Dedifferentiated amniotic fluid mesenchymal stem cell (primary cell): ENCODE results near the gene LAMB3.
"Not testable (repeated sequence)": the region's sequence is repeated elsewhere in the genome, so short reads cannot be mapped to it uniquely, and the experiment has no call there.

Experiments used
- DNase-seq: peaks from one replicate; pipeline ENCODE4 v3.0.0-alpha.2; 2016; ENCODE audit errors: extremely low spot score

Gene LAMB3

DNA sequence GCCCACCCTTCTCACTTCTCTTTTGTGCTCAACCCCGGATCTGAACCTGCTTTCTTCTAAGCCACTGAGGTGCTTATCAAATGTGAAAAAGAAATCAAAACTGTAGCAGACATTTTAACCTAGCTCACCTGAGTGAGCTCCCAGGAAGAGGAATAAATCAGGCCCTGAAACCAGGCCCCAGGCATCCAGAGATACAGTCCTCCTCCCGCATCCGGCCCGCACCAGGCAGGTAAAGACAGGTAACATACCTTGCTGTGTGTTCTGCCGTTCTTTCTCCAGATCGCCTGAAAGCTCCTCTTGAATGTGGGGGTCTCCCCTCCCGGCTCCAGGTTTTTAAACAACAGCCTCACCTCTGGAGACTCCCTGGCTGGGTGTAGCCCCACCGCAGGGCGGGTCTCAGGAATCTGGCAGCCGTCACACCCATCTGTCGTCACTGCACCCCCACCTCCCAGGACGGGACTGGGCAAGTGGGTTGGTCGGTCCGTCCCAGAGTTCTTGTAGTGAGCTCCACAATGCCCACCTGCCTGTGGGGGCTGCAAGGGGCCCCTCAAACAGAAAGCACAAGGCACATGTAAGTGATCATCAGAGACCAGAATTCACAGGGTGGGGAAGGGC, at the start of gene LAMB3:
TSS of gene LAMB3 (minus strand) at position 305 of the 615 bp plus-strand sequence. CDS start 1,481 bp downstream, outside the sequence.
- DNase-seq, result no peak

DNA sequence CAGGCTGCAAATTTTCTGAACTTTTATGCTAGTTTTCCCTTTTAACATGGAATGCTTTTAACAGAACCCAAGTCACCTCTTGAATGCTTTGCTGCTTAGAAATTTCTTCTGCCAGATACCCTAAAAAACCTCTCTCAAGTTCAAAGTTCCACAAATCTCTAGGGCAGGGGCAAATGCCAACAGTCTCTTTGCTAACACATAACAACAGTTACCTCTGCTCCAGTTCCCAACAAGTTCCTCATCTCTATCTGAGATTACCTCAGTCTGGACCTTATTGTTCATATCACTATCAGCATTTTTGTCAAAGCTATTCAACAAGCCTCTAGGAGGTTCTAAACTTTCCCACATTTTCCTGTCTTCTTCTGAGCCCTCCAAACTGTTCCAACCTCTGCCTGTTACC, 48.5 kb upstream of the LAMB3 start:
- DNase-seq, result not testable (repeated sequence)

DNA sequence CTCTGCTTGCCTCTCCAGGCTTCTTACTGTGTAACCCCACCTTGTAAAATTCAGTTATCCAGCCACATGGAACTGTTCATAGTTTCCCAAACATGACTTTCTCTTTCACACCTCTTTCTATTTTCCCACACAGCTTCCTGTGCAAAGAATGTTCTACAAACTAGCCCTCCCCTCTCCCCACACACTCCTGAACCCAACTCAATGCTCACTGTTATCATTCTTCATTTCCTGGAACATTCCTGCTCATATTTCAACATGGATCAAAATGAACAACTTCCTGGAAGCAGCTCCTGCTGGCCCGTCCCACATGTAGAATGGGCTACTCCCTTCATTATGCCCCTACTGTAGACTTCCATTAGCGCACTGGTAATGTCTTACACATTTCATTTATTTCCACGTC, 44.9 kb upstream of the LAMB3 start:
- DNase-seq, result no peak

DNA sequence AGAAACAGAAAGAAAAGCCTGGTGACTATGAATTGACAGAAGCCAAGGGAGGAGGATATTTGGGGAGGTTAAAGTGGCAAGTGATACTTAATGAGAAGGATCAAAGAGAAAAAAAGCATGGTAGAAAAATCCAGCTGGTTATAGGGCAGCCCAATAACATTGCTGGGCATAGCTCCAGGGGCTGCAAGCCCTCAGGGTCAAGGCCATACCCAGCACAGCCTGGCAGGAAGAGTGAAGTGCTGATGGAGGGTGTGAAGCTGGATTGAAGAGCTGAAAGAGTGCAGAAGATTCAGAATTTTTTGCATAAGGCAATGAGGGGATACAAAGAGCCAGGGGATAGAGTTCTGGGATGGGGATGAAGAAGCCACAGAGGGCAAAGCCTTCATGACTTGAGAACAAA, 44.4 kb upstream of the LAMB3 start:
- DNase-seq, result no peak

DNA sequence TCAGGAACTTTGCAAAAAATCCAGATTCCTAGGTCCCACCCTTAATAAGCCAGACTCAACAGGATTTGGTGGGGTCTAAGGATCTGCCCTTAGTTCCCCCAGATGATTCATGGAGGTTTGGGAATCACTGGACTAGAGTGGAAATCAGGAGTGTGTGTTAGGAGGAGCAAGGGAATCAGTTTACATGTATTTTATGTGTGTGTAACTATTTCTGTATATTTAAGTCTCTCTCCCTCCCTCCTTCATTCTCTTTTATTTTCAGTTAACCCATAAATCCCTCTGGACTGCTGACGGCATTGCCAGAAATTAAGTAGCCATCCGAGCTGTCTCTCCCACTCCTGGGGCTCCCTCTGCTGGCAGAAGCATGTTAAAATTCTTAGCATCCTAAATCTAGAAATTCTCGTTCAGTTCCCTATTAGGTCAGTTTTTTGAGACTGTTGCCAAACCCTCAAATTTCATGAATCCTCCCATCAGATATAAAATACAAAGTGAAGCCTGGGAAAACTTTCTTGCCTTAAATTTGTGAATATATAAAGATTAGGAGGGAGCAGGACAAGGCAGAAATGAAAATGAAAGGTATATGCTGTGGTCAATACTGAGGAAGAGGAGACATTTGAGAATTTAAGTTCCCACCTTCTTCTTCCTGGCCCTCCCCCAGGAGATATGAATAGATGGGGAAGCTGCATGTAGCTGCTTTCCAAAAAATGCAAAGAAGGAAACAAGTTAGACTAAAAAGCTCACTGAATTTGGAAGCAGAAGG, 40.7 kb upstream of the LAMB3 start:
- peak; percentile 91 for DNase-seq

DNA sequence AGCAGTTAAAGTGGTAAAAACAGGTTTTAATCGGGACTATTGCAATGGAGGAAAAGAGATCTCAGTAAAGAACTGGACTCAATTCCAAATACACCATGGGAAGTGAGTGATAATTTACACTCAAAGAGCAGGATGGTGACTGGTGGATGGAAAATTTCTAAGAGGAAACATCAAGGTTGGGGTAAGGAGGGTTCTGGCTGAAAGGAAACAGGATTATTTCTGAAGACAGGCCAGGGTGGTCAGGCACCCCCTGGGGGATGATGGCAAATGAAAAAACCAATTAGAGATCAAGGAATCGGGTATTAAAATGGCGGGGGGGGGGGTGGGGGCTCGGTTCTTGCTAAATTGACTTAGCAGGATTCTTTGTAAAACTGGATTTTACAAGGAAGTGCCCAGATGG, 40.1 kb upstream of the LAMB3 start:
- DNase-seq, result no peak

DNA sequence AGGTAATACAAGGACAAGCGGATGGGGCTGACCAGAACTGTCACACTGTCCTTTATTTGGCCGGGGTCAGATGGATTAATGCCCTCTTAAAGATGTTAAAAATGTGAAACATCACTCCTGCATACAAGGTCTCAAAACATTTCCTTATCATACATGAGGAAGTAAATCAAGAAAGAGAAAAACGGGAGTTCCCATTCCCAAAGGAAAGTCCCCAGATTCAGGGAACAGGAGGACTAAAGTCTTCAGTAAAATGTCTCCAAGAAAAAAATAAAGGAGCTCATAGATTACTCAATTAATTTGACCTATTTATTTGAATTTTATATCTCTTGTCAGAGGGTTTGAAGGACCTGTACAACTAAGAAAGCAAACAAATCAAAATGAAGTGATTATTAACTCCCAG, 39.0 kb upstream of the LAMB3 start:
- DNase-seq, result no peak

DNA sequence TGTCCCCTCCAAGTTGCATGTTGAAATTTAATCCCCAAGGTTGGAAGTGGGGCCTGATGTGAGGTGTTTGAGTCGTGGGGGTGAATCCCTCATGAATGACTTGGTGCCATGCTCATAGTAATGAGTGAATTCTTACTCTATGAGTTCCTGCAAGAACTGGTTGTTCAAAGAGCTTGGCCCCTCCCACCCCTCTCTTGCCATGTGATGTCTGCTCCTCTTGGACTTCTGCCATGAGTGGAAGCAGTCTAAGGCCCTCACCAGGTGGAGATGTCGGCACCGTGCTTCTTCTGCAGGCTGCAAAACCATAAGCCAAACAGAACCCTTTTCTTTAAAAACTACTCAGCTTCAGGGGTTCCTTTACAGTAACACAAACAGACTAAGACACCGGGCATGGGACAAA, 37.3 kb upstream of the LAMB3 start:
- DNase-seq, result no peak

DNA sequence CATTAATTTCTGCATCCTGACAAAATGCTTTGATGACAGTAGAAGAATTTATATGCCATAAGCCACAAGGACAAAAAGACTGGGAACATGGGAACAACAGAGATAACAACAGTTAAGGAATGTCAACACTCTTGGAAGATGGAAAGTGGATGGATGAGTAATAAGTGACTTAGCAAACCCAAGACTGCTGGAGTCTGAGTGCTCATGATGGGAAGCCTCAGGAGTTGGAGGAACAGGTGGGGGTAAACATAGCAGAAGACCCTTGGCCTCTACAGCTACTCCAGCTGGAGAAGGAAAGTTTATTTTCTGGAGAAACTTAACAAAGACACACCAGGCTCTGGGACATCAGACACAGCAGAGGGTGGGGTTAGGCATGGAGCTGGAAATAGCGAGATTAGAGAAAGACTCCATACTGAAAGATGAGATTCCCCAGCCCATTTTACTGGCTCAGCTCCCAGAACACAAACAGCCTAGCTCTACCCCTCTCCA, 36.6 kb upstream of the LAMB3 start:
- no peak for DNase-seq

DNA sequence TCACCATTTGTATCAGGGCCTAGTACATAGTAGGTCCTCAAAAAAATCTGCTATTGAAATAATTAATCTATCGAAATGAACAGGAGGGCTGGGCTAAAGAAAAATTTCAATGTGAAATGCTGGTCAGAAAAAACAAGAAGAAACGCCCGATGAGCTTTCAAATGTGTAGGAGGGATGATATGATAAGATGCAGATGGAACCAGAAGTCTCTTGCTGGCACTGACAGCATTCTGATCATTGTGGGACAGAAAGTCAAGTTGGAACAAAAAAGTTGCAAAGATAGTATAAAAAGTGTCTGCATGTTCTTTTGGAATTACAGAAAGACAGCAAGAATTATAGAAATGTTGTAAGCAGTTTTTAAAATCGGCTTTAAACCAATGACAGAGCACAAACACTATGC, 34.1 kb upstream of the LAMB3 start:
- DNase-seq, result no peak

DNA sequence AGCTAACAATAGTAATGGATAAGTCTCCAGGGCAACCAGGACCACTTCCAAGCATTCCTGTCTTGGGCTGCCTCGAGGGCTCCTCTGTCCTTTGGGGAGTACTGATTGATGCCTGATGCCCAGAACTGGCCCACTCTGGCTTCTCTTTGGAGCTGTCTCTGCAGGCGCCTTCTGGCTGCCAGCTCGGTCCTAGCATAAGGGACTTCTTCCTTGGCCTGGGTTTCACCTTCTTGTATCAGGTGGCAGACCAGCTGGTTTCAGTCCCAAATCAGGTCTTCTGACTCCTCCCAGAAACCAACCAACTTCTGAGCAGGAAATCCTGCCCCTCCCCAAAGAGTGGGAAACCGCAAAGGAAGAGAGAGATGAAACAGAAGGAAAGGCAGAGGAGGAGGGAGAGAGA, 33.6 kb upstream of the LAMB3 start:
- DNase-seq, result no peak

DNA sequence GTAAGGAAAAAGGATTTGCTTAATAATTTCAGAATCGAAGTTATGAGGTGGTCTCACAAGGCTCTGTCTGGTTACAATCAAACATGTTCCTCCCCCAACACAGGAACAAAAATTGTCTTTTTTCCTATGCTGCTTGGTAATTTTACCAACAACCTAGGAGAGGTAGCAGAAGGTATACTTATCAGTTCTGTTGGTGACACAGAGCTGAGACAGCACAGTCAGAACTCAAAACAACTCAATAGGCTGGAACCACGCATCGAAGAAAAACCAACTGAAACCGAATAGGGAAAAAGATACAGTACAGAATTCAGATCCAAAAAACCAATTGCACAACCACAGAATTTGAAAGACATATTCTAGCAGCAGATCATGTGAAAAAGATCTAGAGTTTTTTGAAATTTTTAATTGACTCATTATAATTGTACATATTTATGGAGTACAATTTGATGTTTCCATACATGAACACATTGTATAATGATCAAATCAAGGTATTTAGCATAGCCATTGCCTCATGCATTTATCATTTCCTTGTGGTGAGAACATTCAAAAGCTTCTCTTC, 26.8 kb upstream of the LAMB3 start:
- DNase-seq, result no peak

DNA sequence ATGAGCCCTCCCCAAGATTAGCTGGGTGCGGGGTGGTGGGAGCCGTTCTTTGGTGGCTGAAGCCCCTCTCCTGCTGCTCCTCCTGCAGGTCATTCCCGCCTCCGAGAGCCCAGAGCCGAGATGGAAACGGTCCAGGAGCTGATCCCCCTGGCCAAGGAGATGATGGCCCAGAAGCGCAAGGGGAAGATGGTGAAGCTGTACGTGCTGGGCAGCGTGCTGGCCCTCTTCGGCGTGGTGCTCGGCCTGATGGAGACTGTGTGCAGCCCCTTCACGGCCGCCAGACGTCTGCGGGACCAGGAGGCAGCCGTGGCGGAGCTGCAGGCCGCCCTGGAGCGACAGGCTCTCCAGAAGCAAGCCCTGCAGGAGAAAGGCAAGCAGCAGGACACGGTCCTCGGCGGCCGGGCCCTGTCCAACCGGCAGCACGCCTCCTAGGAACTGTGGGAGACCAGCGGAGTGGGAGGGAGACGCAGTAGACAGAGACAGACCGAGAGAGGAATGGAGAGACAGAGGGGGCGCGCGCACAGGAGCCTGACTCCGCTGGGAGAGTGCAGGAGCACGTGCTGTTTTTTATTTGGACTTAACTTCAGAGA, 23.4 kb upstream of the LAMB3 start:
- no peak for DNase-seq

DNA sequence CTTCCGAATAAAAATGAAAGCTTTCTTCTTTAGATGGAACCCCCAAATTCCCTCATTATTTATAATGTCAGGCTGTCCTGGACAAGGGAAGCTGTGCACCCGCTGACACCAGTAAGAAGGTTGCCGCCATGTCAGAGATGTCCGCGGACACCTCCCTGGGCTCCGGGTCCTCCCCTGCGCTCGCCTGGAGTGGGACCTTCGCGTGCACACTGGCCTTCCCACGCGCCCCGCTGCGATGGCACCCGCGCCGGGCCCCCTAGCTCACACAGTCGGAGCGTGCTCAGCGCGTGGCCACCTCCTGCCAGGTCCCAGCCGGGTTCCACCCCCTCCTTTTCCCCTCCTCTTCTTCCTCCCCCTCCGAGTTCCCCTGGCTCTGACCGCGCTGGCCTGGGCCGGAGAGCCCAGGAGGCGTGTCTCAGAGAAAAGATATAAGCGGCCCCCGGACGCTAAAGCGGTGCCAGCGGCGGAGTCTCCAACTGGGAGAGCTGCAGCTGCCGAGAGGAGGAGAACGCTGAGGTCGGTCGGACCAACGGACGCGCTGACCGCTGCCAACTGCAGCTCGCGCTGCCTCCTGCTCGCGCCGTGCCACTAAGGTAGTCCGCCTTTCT, 22.8 kb upstream of the LAMB3 start, which contains the start of gene G0S2:
TSS of gene G0S2 (plus strand) at position 456 of the 608 bp plus-strand sequence. CDS start 273 bp downstream, outside the sequence.
- peak; percentile 33 for DNase-seq

DNA sequence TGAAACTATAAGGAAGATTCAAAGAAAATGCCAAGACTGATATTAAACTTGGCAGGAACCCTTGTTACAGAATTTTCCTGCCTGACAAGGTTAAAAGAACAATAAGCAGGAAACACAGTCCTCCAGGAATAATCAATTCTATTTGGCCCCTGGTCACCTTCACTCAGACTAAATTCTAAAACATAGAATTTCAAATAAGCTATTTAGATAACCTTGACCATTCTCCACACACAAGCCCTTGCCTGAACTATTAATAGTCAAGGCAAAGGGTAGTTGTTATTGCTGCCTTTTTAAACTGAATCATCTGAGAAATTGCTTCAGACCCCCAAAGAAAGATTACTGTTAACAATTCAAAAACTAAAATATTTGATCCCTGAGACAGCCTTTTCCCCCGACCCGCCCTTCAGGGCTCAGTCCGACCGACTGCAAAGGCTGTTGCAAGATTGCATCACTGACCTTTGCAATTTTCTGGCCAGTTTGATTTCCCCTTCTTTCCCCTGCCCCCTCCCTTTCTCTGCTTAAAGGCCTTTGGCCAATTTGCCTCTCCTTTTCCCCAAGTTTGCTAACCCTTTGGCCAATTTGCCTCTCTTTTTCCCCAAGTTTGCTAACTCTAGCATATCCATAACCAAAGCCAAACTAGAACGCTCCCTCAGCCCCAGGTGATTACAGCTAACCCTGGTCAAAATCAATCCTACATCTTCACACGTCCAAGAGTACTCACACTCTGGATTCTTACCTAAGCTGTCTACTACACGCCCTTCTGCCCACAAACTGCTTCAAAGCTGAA, 21.6 kb upstream of the LAMB3 start:
- no peak for DNase-seq

DNA sequence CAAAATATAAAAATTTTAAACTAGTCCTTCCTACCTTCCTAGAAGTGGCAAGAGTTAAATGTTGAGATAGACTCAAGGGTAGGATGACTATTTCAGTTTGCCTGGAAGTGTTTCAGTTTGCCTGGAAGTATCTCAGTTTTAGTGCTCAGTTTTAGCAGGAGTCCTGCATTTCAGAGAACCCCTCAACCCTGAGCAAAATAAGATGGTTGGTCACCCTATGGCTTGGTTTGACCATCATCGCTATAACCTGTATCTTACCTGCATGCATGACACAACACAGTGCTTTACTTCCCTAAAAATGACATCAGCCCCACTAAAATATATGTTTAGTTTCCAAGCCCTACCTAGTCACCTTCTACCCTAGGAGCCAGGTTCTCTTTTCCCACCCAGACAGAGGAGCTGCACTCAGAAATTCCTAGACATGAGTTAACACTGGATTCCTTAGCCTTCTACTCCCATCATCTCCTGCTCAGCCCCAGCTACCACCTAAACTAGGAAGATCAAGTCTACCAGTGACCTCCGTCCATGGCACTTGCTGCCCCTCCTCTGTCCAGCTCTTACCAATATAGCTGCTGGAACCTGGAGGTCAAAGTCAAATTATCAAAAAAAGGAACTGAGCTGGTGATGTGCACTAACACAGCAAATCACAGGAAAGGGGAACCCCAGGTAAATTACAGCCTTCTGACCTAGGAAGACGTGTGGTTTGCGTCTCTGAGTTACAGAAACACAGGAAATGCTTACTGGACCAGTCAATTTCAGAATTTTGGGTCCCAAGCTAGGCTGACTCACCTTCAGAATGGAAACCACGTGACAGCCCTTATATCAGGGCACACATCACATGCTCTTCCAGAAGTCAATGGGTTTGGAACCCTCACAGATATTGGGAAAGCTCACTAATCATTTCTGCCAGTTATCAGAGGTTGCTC, 20.7 kb upstream of the LAMB3 start:
- no peak for DNase-seq

DNA sequence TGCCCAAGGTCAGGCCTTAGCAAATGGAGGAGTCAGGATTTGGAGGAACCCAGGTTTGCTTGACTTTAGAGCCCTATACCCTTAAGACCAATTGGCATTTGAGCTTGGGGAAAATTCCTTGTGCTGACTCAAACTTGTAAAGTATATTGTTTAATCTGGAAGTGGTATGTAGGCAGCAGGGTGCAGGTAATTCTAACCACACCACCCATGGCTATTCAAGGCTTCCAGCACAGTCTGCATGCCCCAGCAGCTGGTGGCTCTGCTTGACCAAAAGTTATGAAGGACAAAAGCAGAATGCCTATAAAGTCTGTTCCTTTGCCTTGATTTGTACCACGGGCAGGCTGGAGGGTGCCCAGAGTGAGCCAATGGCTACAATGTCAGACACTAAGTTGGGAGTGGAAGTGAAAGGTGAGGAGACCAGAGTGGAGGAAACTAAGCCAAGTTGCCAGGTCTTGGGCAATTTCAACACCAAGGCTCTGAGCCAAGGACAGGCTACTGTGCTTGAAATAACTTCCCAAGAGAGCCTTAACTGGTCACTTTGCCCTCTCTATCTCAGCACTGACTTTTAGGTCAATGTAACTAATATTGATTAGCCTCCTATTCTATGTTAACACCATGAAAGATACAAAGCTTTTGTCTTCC, 18.3 kb upstream of the LAMB3 start:
- DNase-seq, result no peak

DNA sequence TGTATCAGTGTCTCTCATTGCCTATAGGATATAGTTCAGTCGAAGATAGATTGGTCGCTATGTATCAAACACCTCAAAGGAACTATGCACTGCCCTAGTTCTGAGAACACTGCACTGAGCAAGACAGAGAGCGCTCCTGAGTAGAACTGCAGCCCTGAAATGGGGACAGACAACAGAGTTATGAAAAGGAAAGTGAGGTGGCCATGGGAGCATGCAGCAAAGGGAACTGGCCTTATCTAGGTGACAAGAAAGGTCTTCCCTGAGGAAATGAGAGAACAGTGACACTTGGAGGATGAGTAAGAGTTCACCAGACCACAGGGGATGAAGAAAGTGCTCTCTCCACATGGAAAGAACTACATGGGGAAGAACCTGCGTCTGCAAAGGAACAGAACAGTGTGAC, 15.5 kb upstream of the LAMB3 start:
- no peak for DNase-seq

DNA sequence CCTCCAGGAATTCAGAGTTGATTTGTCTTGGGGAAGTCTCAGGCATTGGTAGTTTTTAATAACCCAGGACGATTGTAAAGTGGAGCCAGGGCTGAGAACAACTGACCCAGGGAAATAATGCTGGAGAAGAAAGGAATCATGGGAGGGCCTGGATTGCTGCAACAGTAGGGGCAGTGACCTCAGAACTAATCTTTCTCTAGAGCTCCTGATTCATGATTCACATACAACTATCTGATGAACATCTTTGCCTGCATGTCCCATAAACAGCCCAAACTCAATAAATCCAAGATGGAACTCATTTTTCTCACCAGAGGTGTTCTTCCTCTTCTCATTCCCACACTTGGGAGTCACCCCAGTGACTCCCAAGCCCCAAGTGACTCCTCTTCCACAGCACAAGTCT, 14.9 kb upstream of the LAMB3 start:
- no peak for DNase-seq

DNA sequence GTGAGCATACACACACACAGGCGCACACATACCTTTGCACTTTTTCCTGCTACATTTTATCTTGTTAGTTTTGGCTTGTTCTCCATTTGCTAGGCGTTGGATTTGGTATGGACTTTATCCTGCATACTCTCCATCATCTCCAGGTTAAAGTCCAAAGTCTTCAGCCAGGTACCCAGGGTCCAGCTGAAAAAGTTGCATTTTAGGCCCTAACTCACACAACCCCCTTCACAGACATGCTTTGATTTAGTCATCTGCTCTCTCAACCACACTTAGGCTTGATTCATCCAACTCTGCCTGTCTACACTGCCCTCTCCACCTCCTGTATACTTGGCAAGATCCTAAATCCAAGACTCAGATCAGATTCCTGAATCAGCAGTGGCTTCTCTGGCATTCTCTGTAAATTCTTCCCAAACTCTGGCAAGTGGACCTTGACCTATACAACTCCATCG, 10.7 kb upstream of the LAMB3 start:
- no peak for DNase-seq
